Activated CD4-positive, alpha-beta T cell treated with anti-CD3 and anti-CD28 coated beads, Interleukin-2, amount 50 U/mL, for 48 hours (primary cell): Measurements from ENCODE around the gene SIT1.
A peak's percentile ranks its signal among the peaks of the same experiment; 100 is the strongest.

ENCODE experiments used
- DNase-seq, 2 experiments: peaks; one replicate each; pipeline ENCODE4 v3.0.0-alpha.2; 2020

SIT1 gene

DNA sequence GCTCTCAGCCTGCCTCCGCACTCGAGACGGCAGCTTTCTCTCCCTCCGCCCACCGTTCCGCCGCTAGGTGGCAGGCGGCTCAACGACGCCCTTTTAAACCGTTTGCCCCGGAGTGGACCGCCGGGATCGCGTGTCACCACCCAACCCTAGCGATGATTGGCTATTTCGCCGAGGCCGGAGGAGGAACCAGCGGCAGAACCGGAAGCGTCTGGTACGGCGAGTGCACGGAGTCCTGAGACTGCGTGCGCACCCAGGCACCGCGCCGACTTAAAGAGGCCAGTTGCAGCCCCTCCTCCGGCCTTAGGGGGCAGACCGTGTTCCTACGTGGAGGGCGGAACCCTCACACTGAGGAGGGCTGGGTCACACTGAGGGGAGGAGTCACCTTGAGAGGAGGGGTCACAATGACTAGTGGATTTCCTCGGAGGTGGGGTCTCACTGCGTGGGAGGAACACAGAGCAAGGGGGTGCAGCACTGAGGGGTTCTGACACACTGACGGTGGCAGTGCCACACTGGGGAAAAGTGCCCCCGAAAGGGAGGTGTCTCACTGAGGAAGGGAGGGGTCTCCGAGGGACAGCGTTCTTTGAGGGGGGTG, 46.6 kb downstream of the SIT1 start:
- peak; percentile 99 for DNase-seq

DNA sequence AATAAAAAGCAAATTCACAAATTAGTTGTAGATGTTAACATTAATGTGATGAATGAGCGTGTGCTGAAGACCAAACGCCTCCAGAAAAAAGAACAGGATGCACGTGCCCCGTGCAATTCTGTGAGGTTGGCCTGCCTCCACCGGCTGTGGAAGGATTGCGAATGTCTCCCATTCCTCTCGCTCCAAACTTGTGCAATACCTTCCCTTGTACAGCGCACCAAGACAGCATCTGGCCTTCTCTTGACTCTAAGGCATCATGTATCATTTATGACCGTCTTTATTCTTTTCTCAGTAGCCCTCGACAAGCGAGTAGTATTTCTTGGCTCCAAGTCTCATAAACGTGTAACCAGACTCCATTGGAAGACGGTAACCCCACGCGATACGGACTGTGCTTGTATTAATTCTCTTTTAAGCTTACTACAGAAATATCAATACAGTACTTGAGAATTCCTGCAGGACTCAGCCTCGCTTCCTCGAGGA, 47.2 kb downstream of the SIT1 start:
- peak; percentile 31 to 35 for DNase-seq

DNA sequence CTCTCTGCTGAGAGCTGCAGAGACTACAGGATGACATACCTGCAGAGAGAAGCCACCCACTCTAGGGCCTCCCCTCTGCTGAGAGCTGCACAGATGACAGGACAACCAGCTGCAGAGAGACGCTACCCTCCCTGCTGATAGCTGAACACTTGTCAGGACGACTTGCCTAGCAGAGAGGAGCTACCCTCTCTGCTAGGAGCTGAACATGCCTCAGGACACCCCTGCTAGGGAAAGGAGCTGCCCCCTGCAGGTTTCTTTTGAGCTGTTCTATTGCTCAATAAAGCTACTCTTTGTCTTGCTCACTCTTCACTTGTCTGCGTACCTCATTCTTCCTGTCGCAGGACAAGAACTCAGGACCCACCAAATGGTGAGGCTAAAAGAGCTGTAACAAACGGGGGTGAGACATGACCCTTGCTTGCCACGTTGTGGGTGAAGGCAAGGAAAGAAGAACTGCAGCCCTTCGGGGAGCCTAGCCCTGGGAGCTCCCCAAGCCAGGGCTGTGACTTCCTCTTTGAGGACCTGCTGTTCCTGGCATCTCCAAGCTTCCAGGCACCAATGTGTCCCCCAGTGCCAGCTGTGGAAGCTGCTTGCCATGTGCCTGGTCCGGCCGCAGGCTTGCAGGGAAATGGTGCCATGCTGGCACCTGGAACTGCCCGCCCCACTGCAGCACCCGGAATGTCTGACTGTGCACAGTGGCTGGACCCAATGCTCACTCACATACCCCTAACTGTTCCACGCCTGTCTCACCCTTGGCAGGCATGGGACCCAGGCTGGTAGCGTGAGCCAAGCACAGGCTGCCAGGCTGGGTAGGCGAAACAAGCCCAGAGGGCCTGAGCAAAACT, 50.7 kb downstream of the SIT1 start:
- DNase-seq = no peak
